ENCODE results near the gene ZNF211. TPM values are rescaled to one million over a fixed set of nuclear protein-coding genes. Genes with fewer than 3 reads are reported as not detected.

ZNF211 gene
- total RNA-seq = 11.1 TPM
- long read RNA-seq, transcript ZNF211-203 (5 exons, 2,577 nt) = major isoform, 6 of 17 reads
- long read RNA-seq, partial matches to known transcripts = 1 of 17 reads
- long read RNA-seq, other reads (novel, unspliced or antisense) = 7 of 17 reads

GRCh38 chr19:57632987-57633831 is at the start of gene ZNF211:
TSS of gene ZNF211 (plus strand) at chr19:57633168. CDS start at chr19:57633347, 179 bp downstream.
- DNase-seq (peak; percentile 96), ATAC-seq (peak; percentile 100)
- intact Hi-C loops (cut with micrococcal nuclease) = no loop called here

GRCh38 chr19:57583521-57584416 is 49.2 kb upstream of the ZNF211 start, which contains the start of gene ZIK1:
TSS of gene ZIK1 (plus strand) at chr19:57584145. CDS start at chr19:57584357, 212 bp downstream.
- ATAC-seq (peak; percentile 95), DNase-seq (peak; percentile 92)
- intact Hi-C loops (cut with micrococcal nuclease) = no loop called here

GRCh38 chr19:57587529-57587928 is 45.4 kb upstream of the ZNF211 start:
- ATAC-seq (no peak), DNase-seq (no peak)
- intact Hi-C loops (cut with micrococcal nuclease) = no loop called here

GRCh38 chr19:57599377-57599760 is 33.6 kb upstream of the ZNF211 start:
- DNase-seq (no peak), ATAC-seq (no peak)
- intact Hi-C loops (cut with micrococcal nuclease) = no loop called here

GRCh38 chr19:57599761-57600383 is 33.1 kb upstream of the ZNF211 start, which contains the start of gene ZNF530:
TSS of gene ZNF530 (plus strand) at chr19:57599885. CDS start at chr19:57604346, 4,461 bp downstream.
- ATAC-seq (peak; percentile 99), DNase-seq (peak; percentile 96)
- intact Hi-C loops (cut with micrococcal nuclease) = no loop called here

GRCh38 chr19:57606931-57607330 is 26.0 kb upstream of the ZNF211 start:
- no peak for DNase-seq
- no peak for ATAC-seq
- intact Hi-C loops (cut with micrococcal nuclease) = no loop called here

- no peak for ATAC-seq
- DNase-seq = no peak
- intact Hi-C loops (cut with micrococcal nuclease) = no loop called here
Measured at GRCh38 chr19:57611113-57611512, 21.9 kb upstream of the ZNF211 start.

GRCh38 chr19:57613941-57614743 is 18.8 kb upstream of the ZNF211 start, which contains the start of gene ZNF134:
TSS of gene ZNF134 (plus strand) at chr19:57614242. CDS start at chr19:57619469, 5,227 bp downstream.
- intact Hi-C loops (cut with micrococcal nuclease) = no loop called here

GRCh38 chr19:57615346-57615745 is 17.6 kb upstream of the ZNF211 start:
- intact Hi-C loops (cut with micrococcal nuclease) = no loop called here
- DNase-seq = no peak
- ATAC-seq = no peak

More at GRCh38 chr19:57613941-57614743, 18.8 kb upstream of the ZNF211 start, which contains the start of gene ZNF134:
- DNase-seq (peak; percentile 96), ATAC-seq (peak; percentile 98)

- ATAC-seq (no peak), DNase-seq (no peak)
- intact Hi-C loops (cut with micrococcal nuclease) = no loop called here
Measured at GRCh38 chr19:57620673-57621348, 12.2 kb upstream of the ZNF211 start.

- intact Hi-C loops (cut with micrococcal nuclease) = no loop called here
- DNase-seq = no peak
- no peak for ATAC-seq
Measured at GRCh38 chr19:57623091-57623490, 9.9 kb upstream of the ZNF211 start.

GRCh38 chr19:57633832-57634131 is 814 bp downstream of the ZNF211 start:
- peak; percentile 50 for ATAC-seq
- peak; percentile 31 for DNase-seq
- intact Hi-C loops (cut with micrococcal nuclease) = no loop called here

GRCh38 chr19:57637379-57637778 is 4.4 kb downstream of the ZNF211 start:
- no peak for ATAC-seq
- DNase-seq = no peak
- intact Hi-C loops (cut with micrococcal nuclease) = no loop called here

- ATAC-seq (no peak), DNase-seq (no peak)
- intact Hi-C loops (cut with micrococcal nuclease) = no loop called here
Measured at GRCh38 chr19:57641715-57642234, 8.8 kb downstream of the ZNF211 start.

- intact Hi-C loops (cut with micrococcal nuclease) = no loop called here
- peak; percentile 50 for ATAC-seq
Measured at GRCh38 chr19:57642396-57643046, 9.6 kb downstream of the ZNF211 start.

GRCh38 chr19:57643734-57644133 is 10.8 kb downstream of the ZNF211 start:
- intact Hi-C loops (cut with micrococcal nuclease) = no loop called here
- ATAC-seq = no peak
- DNase-seq = no peak

More at GRCh38 chr19:57642396-57643046, 9.6 kb downstream of the ZNF211 start:
- DNase-seq = no peak
